Mammary epithelial cell (primary cell): ENCODE data around the gene BMS1.

Source experiments
- CTCF ChIP-seq, 2 donors: IDR thresholded peaks in 1 of 2; conservative IDR thresholded peaks in 1 of 2; 2 replicates each; pipeline ENCODE4 v1.5.1; 2011 to 2012; ENCODE audit warnings: inconsistent platforms in 2 of 2, low read length in 2 of 2, mild to moderate bottlenecking in 2 of 2, control low read depth in 1 of 2, low read depth in 1 of 2; ENCODE audit not compliant: insufficient read depth in 1 of 2; ENCODE audit errors: extremely low read depth in 1 of 2
- EZH2 ChIP-seq: IDR thresholded peaks from 2 replicates; pipeline ENCODE4 v1.6.1; 2012; ENCODE audit warnings: low read length, inconsistent platforms, borderline replicate concordance

- TF ChIP-seq CTCF (conservative IDR thresholded peaks at IDR 0.05 in 1 of 2, IDR thresholded peaks at IDR 0.05 in 1 of 2; ENCODE audit: extremely low read depth in 1 of 2, insufficient read depth in 1 of 2, low read depth in 1 of 2, low read length in 2 of 2) (no peak), EZH2 (no peak)
These were observed 29.4 kb downstream of the BMS1 start for GRCh38 chr10:42812028-42812427.
